Large intestine (tissue), 3 donors: ENCODE results near the gene ARHGEF4. TPM values are rescaled to one million over a fixed set of nuclear protein-coding genes. Genes with fewer than 3 reads are reported as not detected.

Source experiments
- DNase-seq, 2 donors: peaks; one replicate each; pipeline versions ENCODE4 v3.0.0 to v3.0.0-alpha.2; 2013
- H3K27ac ChIP-seq: one replicate; pipeline ENCODE4 v1.5.1; 2013; ENCODE audit warnings: low read length
- H3K27me3 ChIP-seq: 2 replicates; pipeline ENCODE4 v1.6.1; 2013; ENCODE audit warnings: low read length; ENCODE audit not compliant: control insufficient read depth, insufficient read depth
- H3K36me3 ChIP-seq: 2 replicates; pipeline ENCODE4 v1.6.1; 2013; ENCODE audit warnings: low read length; ENCODE audit not compliant: control insufficient read depth, insufficient read depth
- H3K4me1 ChIP-seq: one replicate; pipeline ENCODE4 v1.6.1; 2013; ENCODE audit warnings: low read length; ENCODE audit not compliant: control insufficient read depth, insufficient read depth
- H3K4me3 ChIP-seq: one replicate; pipeline ENCODE4 v1.5.1; 2013; ENCODE audit warnings: low read length
- H3K9me3 ChIP-seq: one replicate; pipeline ENCODE4 v1.6.1; 2013; ENCODE audit warnings: mild to moderate bottlenecking, low read depth, low read length, moderate library complexity; ENCODE audit not compliant: control insufficient read depth
- WGBS: methylation state at CpG from one replicate; pipeline ENCODE4 v1.1.5; 2013; ENCODE audit warnings: low lambda C conversion rate; ENCODE audit not compliant: insufficient coverage; 5-methylcytosine and 5-hydroxymethylcytosine counted together
- polyA plus RNA-seq: library from polyadenylated mRNA; unstranded; fragments of 120-200 nt; gene quantifications from one replicate; pipeline ENCODE4 v1.2.1, GENCODE V29; 2013

ARHGEF4 gene
- polyA plus RNA-seq, 1 donor = 5.4 TPM

DNA sequence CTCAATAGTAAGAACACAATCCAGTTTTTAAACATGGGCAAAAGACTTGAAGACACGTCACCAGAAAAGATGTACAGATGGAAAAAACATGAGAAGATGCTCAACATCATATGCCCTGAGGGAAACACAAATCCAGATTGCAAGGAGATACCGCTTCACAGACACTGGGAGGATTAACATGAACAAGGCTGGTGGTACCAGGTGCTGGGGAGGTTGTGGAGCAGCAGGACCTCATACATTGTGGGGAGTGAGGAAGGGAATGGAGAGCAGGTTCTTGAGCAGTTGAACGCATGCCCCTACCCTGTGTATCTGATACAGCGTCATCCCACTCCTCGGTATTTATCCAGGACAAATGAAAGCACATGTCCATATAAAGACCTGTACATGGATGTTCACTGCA is 72.1 kb downstream of the ARHGEF4 start:
- no peak overlapping the region for H3K4me3 ChIP-seq
- H3K27ac ChIP-seq = no peak overlapping the region
- no peaks in the 10 kb centered on the region for H3K9me3 ChIP-seq
- peaks cover 4% of the 10 kb centered on the region for H3K27me3 ChIP-seq
- 100% methylated on average over 2 of the region's 5 CpGs for WGBS
- no peaks in the 10 kb centered on the region for H3K4me1 ChIP-seq
- no peak for DNase-seq
- no peaks in the 10 kb centered on the region for H3K36me3 ChIP-seq

DNA sequence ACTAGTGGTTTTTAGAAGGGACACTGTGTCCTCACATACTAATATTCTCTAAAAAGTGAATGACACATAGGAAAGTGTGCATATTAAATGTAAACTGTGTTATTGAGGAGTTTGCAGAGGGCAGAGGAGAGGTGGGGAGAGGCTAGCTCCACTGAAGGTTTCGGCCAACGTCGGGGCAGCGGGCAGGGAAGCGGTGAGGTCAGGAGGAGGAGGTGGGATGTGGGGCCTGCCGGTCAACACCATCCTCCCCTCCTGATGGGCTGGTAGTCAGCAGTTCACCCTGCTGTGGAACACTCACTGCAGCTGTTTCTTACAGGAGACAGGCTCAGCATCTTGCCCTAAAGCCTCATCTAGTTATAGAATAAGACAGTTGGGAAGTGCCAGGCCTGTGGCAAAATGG is 74.2 kb downstream of the ARHGEF4 start:
- no peak overlapping the region for H3K27ac ChIP-seq
- WGBS = no CpG with 5 or more reads among the region's 6 CpGs

DNA sequence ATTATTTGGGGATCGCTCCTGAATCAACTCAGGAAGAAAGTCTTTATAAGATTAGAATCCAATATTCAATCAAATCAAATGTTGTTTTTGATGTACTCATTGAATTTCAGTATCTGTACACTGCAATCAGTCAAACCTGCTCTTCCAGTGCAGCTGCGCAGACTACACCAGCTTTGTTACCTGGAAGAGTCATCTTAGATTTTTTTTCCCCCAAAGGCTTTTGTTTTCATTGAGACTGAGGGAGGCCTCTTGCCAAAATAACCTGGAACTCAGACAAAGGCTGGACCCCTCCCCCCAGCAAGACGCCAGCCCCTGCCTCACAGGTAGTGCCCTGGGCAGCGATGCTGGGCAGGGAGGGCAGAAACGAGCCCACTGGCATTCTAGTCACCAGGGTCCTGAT is 74.8 kb downstream of the ARHGEF4 start:
- DNase-seq = no peak
- Histone ChIP-seq H3K27me3 (peaks cover 30% of the 10 kb centered on the region), H3K27ac (no peak overlapping the region), H3K9me3 (no peaks in the 10 kb centered on the region), H3K4me1 (no peaks in the 10 kb centered on the region), H3K36me3 (no peaks in the 10 kb centered on the region), H3K4me3 (no peak overlapping the region)
- no CpG with 5 or more reads among the region's 5 CpGs for WGBS

More for the DNA sequence above, 74.2 kb downstream of the ARHGEF4 start:
- Histone ChIP-seq H3K4me1 (no peaks in the 10 kb centered on the region), H3K36me3 (no peaks in the 10 kb centered on the region), H3K27me3 (peaks cover 24% of the 10 kb centered on the region), H3K9me3 (no peaks in the 10 kb centered on the region), H3K4me3 (no peak overlapping the region)
- DNase-seq = no peak

DNA sequence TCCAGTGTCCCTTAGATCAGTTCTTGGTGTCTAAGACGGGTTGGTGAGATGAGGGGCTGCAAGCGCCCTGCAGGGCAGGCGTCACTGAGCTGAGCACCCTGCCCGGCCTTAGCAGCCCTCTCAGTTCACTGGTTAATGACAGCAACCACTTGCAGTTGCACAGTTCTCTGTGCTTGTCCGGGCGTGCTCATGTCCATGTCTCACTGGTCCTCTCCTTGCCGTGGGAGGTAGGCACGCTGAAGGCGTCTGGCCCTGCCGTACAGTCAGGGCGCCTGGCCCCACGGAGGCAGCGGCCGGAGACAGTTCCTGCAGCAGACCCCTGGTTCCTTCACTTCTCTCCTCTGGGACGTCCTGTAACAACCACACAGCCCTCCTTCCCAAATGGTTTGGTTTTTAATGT is 75.3 kb downstream of the ARHGEF4 start:
- Histone ChIP-seq H3K27me3 (peaks cover 35% of the 10 kb centered on the region), H3K27ac (no peak overlapping the region), H3K4me3 (no peak overlapping the region), H3K36me3 (no peaks in the 10 kb centered on the region), H3K9me3 (no peaks in the 10 kb centered on the region), H3K4me1 (no peaks in the 10 kb centered on the region)
- no CpG with 5 or more reads among the region's 15 CpGs for WGBS
- no peak for DNase-seq

DNA sequence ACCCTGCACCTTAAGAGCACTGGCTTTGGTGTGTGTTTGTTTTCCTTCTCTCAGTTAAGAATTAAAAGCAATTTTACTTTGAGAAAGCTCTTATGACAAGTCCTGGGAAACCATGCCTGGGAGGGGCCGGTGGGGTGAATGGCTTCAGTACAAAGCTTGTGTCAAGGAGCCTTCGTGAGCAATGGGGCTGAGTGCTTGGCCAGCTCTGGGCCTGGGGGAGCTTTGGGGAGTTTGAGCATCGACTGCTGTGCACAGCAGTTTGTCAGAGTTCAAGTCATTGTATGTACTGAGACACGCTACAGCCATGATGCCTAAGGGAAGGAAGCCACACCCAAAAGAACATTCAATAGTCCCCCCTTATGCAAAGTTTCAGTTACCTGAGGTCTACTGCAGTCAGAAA is 75.8 kb downstream of the ARHGEF4 start:
- no peak overlapping the region for H3K4me3 ChIP-seq
- H3K36me3 ChIP-seq = no peaks in the 10 kb centered on the region
- no peak for DNase-seq
- H3K4me1 ChIP-seq = no peaks in the 10 kb centered on the region
- no peaks in the 10 kb centered on the region for H3K9me3 ChIP-seq
- peaks cover 38% of the 10 kb centered on the region for H3K27me3 ChIP-seq
- no peak overlapping the region for H3K27ac ChIP-seq
- no CpG with 5 or more reads among the region's 4 CpGs for WGBS

DNA sequence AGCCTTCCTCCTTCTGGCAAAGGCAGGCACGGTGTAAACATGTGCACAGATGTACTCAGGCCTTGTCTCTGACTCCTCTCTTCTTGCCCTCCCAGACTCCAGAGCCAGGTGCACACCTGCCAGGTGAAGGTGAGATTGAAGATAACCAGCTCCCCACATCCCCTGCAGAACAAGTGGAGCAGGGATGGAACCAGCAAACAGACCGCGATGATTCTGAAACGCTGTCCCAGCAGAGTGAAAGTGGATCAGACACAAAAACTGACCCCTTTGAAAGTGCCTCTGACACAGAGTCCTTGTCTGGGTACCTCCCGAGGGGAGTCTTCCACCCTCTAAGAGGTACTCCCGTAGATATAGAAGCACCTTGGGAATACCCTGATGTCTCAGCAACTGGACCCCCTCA is 77.2 kb downstream of the ARHGEF4 start:
- no CpG with 5 or more reads among the region's 6 CpGs for WGBS
- Histone ChIP-seq H3K27me3 (peaks cover 38% of the 10 kb centered on the region), H3K9me3 (no peaks in the 10 kb centered on the region)

DNA sequence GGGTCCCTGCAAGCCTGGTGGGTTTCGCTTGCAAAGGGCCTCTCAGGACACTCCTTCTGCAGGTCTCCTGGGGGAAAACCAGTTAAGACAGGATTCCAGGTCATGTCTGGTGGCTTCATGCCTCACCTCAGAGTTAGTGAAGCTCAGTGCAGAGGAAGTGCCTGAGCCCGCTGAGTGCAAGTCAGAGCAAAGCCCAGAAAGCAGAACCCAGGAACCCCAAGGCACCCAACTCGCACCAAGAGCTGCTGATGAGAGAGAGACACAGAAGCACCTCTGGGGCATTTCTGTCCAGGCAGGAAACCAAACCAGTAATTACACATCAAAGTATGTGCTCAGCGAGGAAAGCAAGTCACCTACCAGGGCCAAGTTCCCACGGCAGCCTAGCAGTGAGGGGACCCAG is 78.4 kb downstream of the ARHGEF4 start:
- WGBS = no CpG with 5 or more reads among the region's 5 CpGs
- no peak overlapping the region for H3K27ac ChIP-seq
- H3K4me1 ChIP-seq = no peaks in the 10 kb centered on the region
- no peak for DNase-seq
- no peaks in the 10 kb centered on the region for H3K9me3 ChIP-seq
- H3K36me3 ChIP-seq = no peaks in the 10 kb centered on the region
- H3K4me3 ChIP-seq = no peak overlapping the region
- peaks cover 38% of the 10 kb centered on the region for H3K27me3 ChIP-seq

More for the DNA sequence above, 77.2 kb downstream of the ARHGEF4 start:
- H3K27ac ChIP-seq = no peak overlapping the region
- no peaks in the 10 kb centered on the region for H3K4me1 ChIP-seq
- H3K4me3 ChIP-seq = no peak overlapping the region
- DNase-seq = no peak
- no peaks in the 10 kb centered on the region for H3K36me3 ChIP-seq

DNA sequence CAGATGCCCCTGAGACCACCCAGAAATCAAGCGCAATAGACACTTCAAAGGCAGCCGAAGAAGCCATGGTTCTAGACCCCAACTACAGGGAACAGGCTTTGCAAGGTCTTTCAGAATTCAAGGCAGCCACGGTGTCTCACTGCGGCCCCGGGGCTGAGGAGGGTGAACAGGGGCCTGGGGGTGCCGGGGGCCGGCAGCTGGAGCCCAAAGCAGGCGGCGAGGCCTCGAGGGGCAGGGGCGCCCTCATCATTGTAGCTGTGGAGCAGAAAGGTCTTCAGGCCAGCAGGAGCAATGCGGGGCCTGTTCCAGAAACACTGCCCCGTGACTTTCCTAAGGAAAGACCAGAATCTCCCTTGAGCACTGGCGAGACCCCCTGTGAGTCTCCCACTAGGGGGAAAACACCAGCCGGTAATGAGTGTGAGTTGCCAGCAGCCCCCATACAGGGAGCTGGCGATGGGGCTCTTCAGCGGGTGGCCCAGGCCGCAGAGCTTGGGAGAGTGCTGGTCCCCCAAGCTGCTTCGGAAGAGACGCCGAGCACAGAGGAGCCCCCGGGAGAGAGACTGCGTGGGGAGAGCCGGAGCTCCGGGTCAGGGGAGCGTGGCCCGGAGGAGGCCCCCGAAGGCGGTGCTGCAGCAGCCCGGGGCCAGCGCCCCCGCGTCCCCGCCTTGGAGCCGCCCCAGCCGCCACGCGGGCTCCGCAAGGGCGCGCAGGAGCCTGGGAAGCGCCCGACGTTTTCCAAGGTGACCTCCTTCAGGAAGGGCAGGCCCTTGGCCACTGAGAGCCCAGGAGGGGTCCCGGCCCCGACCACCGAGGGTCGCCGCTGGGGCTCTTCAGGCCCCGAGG is 79.1 kb downstream of the ARHGEF4 start:
- DNase-seq = no peak
- H3K27ac ChIP-seq = no peak overlapping the region
- H3K9me3 ChIP-seq = no peaks in the 10 kb centered on the region
- no peaks in the 10 kb centered on the region for H3K36me3 ChIP-seq
- no peaks in the 10 kb centered on the region for H3K4me1 ChIP-seq
- H3K27me3 ChIP-seq = peaks cover 38% of the 10 kb centered on the region
- no CpG with 5 or more reads among the region's 50 CpGs for WGBS
- H3K4me3 ChIP-seq = no peak overlapping the region

DNA sequence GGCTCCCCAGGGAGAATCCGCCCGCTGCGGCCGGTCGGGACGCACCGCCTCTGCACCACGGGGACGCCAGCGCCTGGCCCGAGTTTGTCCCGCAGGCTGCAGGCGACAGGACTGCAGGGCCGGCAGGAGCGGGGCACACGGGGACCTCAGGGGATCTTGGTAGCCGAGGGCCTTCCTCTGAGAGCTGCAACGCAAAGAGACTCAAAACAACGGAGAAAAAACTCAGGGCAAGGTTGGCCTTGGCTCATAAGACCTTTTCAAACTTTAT is 79.7 kb downstream of the ARHGEF4 start:
- Histone ChIP-seq H3K36me3 (no peaks in the 10 kb centered on the region), H3K9me3 (no peaks in the 10 kb centered on the region), H3K4me3 (no peak overlapping the region), H3K4me1 (no peaks in the 10 kb centered on the region), H3K27ac (no peak overlapping the region), H3K27me3 (peaks cover 38% of the 10 kb centered on the region)
- WGBS = no CpG with 5 or more reads among the region's 19 CpGs
- no peak for DNase-seq

DNA sequence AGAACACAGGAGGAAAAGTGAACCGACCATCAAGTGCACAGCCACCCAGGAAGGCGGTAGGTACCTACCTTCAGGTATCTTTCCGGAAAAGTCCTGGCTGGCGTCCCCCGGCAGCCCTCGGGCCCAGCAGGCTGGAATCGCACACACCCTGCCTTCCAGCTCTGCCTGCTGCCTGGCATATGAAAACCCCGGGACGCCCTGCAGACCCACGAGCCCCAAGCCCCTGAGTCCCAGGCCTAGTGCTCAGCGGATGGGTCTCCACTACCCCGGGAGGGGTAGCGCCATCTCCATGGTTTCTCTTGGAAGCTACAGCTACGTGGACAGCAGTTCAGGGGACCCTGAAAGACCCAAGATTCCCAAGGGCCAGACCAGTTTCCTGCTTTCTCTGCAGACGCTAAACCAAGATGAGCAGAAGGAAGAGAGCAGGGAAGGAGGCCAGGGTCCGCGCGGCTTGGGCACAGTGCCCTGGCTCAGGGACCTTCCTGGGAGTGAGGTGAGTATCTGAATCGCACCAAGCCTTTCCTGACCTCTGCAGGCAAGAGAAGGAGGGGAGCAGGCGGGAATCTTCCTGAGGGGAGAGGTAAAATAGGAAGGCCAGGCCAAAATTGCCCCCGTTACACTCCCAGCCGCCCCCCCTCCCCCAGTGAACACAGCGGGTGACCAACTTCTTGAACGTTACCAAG is 80.4 kb downstream of the ARHGEF4 start:
- Histone ChIP-seq H3K4me1 (no peaks in the 10 kb centered on the region), H3K36me3 (no peaks in the 10 kb centered on the region), H3K9me3 (no peaks in the 10 kb centered on the region), H3K27ac (no peak overlapping the region), H3K4me3 (no peak overlapping the region), H3K27me3 (peaks cover 38% of the 10 kb centered on the region)
- no peak for DNase-seq
- 76% methylated on average over 3 of the region's 24 CpGs for WGBS

DNA sequence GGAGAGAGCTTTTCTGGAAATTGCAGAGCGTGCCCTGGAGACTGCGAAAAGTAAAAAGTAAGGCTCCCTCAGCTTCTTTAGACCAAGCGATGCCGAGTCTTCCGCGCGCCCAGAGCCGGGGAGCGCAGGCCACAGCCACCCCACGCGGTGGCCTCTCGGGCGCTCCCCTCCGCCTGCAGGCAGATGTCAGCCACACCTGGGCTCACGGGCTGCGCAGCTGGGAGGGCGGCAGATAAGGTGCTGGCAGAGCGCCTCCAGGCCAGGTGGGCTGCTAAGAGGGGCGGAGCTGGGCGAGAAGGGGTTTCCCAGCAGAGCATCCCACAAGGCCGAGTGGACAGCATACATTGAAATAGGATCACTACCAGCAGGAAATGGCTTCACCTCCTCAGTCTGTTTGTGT is 81.7 kb downstream of the ARHGEF4 start:
- Histone ChIP-seq H3K27me3 (peaks cover 38% of the 10 kb centered on the region), H3K4me1 (no peaks in the 10 kb centered on the region), H3K27ac (no peak overlapping the region), H3K9me3 (no peaks in the 10 kb centered on the region), H3K4me3 (no peak overlapping the region), H3K36me3 (no peaks in the 10 kb centered on the region)
- no CpG with 5 or more reads among the region's 21 CpGs for WGBS
- DNase-seq = no peak
